GM12891 (cell line): ENCODE measurements around the gene SLC25A26.

Experiments used
- POLR2A ChIP-seq: IDR thresholded peaks from 2 replicates; pipeline ENCODE4 v1.6.1; 2011; ENCODE audit warnings: low read depth, low read length, control low read depth
- POLR2AphosphoS5 ChIP-seq: IDR thresholded peaks from 2 replicates; pipeline ENCODE4 v1.6.1; 2011; ENCODE audit warnings: low read depth, low read length, control low read depth
- POU2F2 ChIP-seq: IDR thresholded peaks from 2 replicates; pipeline ENCODE4 v1.6.1; 2011; ENCODE audit warnings: low read depth, mild to moderate bottlenecking, control low read depth, low read length, moderate library complexity
- SPI1 ChIP-seq: IDR thresholded peaks from 2 replicates; pipeline ENCODE4 v1.6.1; 2011; ENCODE audit warnings: low read depth, low read length, control low read depth
- TAF1 ChIP-seq: IDR thresholded peaks from 2 replicates; pipeline ENCODE4 v1.6.1; 2011; ENCODE audit warnings: low read depth, low read length, control low read depth

- TF ChIP-seq POLR2A, result no peak
- TF ChIP-seq TAF1, result no peak
- no peak for TF ChIP-seq SPI1
- no peak for TF ChIP-seq POLR2AphosphoS5
- TF ChIP-seq POU2F2, result no peak
Measured at GRCh38 chr3:66415867-66416428, 195.1 kb downstream of the SLC25A26 start.
